GM18511 (cell line): ENCODE measurements around the gene CHMP1B.
"Not testable (repeated sequence)": the region's sequence is repeated elsewhere in the genome, so short reads cannot be mapped to it uniquely, and the experiment has no call there.

Experiments
- ATAC-seq: cut with Tn5 transposase; IDR thresholded peaks from one replicate; pipeline ENCODE4 v1.9.1; 2021; ENCODE audit warnings: mild to moderate bottlenecking, moderate library complexity; ENCODE audit not compliant: unreplicated experiment

The CHMP1B gene

DNA sequence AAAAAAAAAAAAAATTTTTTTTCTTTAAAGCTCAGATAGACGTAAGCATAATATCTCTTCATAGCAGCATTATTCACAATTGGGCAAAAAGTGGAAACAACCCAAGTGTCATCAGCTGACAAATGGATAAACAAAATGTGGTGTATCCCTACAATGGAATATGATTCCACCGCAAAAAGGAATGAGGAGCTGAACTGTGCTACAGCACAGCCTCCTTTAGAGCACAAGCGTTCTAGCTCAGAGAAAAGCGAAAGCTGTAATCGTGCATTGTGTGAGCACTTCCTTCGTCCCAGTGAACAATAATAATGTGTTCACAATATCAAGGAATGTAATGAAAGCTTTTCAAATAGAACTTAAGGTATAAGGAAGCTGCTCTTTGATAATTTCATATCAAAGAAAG lies 11.7 kb upstream of the CHMP1B start:
- ATAC-seq, result no peak

DNA sequence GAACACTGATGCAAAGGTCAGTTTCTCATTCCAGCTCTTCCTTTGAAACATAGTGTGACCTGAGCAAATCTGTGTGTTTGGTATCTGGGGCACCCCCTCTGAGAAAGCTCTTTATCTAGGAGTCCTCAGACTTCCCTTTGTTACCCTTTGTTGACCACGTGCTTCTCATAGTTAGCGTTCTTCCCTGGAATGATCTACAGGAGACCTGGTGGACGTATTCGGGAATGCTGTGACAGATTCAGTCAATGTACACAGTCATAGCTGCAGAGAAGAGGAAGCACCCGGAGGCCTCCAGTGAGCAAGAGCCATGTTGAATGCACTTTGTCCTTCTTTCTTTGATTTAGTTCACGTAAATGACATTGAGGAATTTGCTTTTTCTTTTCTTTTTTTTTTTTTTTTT lies 10.7 kb upstream of the CHMP1B start:
- no peak for ATAC-seq

DNA sequence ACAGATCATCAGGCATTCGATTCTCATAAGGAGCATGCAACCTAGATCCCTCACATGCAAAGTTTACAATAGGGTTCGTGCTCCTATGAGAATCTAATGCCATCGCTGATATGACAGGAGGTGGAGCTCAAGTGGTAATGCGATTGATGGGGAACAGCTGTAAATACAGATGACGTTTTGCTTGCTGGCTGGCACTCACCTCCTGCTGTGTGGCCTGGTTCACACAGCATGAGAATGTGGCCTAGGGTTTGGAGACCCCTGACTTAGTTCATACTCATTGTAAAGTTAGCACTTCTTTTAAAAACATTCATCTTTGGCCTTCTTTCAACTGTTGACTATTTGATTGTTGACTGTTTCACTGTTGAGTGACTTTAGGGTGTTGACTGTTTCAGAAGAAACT lies 8.7 kb upstream of the CHMP1B start:
- no peak for ATAC-seq

DNA sequence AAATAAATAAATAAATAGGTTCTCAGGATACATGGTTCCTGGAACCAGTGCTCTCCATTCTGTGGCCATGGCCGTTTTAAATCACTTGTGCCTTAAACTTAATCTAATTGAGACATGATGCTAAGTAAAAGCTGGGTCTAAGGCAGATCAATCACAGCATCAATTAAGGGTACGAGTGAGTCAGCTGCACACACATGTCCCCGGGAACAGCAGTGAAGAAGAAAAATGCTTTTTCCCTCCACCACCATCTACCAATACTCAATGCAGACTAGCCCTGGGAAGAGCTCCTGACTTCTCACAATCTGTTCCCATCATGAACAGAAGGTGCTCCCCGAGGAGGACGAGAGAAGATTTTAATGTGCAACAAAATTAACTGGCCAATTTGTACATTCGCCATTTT lies 6.8 kb upstream of the CHMP1B start:
- ATAC-seq, result no peak

DNA sequence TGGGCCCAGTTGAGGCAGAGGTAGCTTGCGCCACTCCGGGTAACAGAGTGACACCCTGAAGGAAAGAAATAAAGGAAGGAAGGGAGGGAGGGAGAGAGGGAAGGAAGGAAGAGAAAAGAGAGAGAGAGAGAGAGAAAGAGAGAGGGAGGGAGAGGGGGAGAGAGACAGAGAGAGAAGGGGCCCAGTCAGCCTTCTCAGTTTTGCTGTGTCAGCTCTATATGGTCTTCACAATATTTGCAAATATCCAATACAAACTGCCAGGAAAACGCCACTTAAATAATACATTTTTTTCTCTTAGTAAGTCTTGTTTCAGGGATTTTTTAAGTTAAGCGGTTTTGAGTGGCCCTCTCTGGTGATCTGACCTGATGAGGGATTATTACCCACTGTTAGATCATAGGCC lies 5.6 kb upstream of the CHMP1B start:
- no peak for ATAC-seq

DNA sequence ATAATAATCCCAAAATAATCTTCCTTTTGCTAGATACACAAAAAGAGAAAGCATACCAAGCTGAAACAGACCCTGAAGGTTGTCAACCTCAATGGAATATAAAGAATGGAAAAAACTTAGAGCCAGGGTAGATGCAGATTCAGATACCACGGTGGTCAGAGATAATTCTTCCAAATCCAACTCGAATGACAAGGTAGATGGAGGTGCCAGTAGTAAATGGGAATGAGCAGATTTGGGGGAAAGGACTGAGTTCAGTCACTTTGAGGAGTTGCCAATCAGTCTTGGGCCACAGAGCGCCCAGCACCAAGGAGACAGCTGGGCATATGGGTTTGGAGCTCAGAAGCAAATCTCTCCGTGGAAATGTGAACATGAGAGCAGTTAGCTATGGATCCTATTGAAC lies 3.4 kb upstream of the CHMP1B start:
- no peak for ATAC-seq

DNA sequence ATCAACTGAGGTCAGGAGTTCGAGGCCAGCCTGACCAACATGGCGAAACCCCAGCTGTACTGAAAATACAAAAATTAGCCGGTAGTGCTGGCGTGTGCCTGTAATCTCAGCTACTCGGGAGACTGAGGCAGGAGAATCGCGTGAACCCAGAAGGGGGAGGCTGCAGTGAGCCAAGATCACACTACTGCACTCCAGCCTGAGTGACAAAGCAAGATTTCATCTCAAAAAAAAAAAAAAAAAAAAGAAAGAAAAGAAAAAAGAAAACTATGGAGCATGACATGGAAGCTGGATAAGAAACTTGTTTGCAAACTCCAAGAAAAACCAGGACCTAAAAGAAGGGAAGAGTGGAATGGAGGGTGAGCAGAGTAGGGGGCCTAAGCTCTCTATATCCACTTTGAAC lies 1.9 kb upstream of the CHMP1B start:
- no peak for ATAC-seq

DNA sequence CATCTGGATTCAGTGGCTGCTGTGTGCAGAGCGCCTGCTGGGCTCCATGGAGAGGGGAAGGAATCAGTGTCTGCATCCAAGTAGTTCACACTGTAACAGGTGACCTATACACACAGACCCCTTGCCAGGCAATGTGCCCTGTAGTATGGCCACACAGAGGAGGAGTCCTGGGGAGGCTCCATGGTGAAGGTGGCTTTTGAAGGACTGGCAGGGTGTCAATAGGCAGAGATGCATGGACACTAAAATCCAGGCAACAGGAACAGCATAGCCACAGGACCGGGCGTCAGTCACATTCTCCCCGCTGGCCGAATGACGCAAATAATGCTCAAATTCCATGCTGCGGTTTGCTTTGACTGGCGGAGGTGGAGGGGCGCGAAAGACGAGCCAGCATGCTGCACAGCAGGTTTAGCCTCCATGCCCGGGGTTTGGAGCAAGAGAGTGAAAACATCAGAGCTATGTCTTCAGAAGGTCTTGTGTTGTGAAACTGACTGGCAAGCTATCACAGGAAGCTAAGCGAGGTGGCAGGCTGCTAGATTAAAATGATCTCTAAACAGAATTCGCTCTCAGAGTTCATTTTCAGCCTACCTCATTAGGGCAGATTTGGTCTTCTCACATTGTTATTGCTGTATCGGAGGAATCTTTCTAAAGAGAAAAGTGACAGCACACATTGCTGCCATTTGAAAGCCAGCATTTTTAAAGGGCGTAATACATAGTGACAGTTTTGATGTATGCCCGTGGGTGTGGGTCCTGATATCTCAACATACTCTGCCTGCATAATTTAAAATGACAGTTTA lies 1.2 kb upstream of the CHMP1B start:
- ATAC-seq, result no peak

DNA sequence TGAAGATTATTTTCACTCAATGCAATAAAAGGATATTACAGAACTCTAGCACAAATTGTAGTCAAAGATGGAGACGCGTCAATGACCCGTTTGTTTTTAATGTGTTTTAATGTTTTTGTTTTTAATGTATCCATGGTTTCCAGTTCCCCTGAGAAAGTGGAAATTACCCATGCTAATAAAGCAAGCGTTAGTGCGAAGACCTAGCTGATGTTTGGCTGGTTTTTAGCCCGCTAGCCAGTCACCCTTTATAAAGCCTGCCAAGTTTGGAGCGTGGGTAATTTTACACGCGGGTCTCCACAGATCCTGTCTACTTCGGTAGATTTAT lies 430 bp upstream of the CHMP1B start:
- ATAC-seq, result peak; percentile 47

DNA sequence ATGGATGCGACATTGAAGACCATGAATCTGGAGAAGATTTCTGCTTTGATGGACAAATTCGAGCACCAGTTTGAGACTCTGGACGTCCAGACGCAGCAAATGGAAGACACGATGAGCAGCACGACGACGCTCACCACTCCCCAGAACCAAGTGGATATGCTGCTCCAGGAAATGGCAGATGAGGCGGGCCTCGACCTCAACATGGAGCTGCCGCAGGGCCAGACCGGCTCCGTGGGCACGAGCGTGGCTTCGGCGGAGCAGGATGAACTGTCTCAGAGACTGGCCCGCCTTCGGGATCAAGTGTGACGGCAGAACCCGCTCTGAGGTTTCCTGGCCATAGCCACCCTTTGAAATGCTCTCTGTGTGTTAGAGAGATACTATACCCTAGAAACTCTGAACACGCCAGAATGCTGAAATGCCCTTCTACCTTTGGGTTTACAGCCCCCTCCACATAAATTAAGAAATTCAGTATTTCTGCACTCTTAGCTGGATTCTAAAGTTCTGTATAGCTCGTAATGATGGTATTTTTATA lies 659 bp downstream of the CHMP1B start:
- peak; percentile 28 for ATAC-seq

DNA sequence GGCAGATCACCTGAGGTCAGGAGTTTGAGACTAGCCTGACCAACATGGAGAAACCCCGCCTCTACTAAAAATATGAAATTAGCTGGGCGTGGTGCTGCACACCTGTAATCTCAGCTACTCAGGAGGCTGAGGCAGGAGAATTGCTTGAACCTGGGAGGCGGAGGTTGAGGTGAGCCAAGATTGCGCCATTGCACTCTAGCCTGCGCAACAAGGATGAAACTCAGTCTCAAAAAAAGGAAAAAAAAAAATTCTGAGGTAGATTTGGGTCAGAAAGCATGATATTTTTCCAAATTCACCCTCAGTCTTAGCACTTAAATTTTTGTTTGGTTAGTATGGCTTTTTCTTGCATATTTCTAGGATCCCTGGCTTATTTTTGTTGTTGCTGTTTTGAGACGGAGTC lies 3.3 kb downstream of the CHMP1B start:
- ATAC-seq, result not testable (repeated sequence)

DNA sequence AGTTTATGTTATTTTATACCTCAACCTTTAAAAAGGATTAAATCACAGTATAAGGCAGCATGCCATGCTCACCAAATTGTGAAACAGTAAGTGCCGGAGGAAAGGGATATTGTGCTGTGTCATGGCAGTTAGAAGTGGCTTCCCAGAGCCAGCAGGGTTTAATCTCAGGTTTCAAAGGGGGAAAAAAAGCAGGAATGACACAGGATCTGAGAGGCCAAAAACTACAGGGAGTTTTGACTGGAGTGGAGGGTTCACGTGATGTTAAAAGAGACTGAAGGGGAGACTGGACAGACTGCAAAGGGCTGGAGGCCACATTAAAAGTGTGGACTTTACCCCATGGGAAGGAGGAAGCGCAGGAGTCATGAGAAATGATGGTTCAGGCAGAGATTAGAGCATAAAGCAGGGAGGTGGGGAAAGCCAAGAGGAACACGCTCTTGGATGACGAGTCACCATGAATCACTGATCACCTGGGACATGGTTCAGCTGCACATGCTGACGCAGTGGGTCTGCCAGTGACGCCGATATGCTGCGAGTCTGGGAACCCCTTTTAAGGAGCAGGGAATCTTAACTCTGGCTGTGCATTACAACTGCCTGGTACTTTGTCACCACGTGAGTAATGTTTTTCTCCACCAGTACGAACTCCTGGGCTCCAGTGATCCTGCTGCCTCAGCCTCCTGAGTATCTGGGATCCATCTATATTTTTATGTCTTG lies 6.1 kb downstream of the CHMP1B start:
- ATAC-seq, result no peak

DNA sequence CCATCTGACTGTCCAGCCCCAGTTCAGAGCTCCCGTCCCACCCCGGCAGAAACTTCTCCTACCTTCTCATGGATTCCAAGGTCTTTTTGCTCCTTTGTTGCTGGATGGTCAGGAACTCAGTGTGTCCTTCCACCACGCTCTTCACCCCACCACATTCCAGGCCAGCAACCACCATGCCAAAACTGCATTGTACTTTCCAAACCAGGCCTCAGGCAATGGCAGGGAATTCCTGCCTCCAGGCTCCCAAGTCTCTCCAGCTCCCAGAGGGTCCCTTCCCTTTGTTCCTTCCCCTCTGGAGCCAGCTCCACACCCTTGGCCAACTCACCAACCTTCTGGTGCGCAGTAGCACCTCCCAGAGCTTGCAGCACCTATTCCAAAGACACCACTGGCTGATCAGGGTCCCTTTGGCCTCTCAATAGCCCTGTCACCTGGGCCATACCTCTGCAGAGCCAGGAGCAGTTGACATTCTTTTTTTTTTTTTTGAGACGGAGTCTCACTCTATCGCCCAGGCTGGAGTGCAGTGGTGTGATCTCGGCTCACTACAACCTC lies 8.1 kb downstream of the CHMP1B start:
- no peak for ATAC-seq

DNA sequence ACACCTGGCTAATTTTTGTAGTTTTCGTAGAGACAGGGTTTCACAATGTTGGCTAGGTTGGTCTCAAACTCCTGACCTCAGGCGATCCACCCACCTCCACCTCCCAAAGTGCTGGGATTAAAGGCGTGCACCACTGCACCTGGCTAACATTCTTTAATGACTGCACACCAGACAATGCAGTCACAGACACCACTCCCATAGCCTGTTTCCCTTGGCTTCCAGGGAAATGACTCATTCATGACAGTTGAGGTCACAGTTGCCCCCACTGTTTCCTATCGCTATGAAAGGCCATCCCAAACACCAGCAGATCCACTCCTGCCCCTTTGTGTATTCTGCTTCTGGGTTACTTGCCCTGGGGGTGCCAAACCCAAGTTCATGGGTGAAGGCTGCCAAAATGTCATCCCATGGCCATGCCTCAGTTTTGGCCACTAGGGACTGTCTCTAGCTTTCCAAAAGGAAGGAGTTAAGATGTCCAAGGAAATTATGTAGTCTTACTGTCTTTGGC lies 8.7 kb downstream of the CHMP1B start:
- no peak for ATAC-seq

DNA sequence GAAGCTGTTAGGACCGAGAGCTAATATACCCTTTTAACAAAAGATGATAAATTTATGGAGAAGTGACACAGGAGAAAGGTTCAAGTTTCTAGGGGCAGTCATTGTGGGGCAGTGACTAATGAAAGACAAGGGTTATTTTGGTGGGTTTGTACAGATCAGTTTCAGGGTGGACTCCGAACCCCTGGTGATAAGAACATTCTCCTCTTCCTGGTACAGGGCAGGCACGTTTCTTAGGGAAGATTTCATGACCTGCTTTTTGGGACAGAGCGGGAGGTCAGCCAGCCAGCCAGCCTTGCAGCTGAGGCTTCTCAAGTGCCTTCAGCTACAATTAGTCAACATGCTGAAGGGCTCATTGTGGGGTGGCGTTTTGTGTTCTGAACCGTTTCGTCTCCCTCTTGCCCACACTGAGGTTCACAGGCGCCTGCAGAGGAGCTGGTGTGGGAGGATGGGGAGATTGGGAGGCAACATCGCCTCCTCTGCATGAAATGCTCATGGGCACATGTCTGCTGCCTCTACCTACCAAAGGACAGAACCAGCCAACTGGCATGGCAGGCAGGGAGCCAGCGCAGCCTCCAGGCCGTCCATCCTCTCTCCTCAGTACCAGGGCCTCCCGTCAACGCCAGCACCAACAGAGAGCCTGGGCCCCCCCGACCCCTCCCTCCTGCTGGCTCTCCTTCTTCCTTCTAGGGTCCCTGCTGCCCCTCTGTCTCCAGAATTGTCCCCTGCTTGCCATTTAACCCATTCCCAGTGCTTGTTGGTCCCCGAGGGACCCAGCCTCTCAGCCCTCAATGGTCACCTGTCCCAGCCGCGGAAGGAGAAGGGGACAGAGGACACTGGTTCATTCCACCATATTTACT lies 9.6 kb downstream of the CHMP1B start:
- ATAC-seq, result no peak

DNA sequence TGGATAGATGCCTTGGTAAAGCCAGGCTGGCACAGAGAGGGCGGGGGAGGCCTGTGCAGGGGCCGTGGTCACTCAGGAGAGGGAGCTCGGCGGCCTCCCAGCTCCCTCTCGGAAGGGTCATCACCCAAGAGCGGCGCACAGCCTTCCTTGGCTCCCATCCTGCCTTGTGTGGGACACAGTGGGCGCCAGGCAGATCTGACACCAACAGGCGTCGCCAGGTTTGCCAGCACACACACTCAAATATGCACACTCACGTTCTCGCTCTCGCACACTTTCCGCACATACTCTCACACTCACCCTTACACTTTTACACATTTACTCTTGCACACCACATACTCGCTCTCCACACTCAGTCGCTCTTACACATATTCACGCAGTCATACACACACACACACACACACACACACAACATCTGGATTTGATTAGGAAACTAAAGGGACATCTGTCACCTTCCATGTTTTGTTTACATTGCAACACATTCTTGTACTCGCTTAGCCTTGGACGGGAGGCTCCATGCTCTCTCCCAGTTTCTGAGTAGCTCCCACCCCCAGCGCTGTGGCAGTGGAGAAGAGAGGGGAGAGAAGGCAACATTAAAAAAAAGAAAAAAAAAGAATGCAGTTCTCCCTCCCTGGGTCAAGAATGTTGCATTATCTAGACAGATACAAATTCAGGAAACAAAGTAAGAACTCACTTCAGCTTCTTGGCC lies 10.5 kb downstream of the CHMP1B start:
- ATAC-seq, result no peak

DNA sequence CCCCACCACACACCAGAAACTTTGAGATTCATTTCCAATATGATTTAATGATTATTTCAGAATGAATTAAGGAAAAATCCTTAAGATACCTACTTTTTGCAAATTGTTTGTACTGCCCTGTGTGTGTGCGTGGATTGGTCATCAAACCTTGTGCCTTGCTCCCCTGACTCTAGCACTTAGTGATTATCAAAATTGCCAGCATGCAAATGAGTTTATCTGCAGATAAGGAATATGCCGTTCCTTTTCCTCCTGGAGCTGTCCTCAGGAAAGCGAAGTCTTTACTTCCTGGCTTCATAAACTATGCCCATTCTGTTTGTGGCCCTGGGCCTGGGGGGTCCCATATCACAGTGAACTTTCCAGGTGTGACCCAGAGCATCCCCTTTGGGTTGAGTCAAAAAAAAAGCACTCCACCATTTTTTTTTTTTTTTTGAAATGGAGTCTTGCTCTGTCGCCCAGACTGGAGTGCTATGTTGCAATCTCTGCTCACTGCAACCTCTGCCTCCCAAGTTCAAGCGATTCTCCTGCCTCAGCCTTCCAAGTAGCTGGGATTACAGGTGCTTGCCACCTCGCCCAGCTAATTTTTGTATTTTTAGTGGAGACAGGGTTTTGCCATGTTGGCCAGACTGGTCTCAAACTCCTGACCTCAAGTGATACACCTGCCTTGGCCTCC lies 11.4 kb downstream of the CHMP1B start:
- no peak for ATAC-seq

DNA sequence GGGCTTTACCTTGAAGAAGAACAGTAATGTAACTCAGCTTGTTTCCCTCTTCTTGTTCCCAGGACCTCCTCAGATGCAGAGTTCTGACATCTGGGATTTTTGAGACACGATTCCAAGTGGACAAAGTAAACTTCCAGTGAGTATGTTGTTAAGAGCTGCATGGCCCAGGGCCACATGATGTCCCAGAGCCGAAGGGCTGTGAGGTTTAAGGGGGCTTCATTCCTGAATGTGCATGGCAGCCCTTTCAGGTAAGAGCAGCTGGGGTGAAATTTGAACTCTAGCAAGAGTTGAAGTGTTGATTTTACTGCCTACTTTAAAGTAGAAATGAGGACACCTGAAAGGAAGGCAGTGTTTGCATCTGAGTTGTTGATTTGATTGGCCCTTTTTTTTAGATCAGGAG lies 13.3 kb downstream of the CHMP1B start:
- ATAC-seq, result no peak

DNA sequence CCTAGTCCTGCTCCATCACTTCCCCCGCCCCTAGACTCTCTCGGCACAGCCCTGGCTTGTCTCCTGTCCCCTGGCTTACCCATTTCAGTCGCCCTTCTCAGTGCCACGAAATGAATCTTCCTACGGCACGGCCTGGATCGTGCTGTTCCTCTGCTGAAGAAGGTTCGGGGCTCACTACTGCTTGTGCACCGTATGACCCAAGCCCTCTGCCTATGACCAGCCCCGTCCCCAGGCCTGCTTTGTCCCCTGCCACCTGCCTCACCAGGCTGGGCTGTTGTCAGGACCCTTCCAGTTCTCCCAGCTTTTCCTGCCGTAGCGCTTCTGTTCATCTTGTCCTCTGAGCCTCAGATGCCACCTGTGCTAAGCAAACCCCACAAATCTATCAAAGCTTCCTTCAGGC lies 13.9 kb downstream of the CHMP1B start:
- no peak for ATAC-seq

DNA sequence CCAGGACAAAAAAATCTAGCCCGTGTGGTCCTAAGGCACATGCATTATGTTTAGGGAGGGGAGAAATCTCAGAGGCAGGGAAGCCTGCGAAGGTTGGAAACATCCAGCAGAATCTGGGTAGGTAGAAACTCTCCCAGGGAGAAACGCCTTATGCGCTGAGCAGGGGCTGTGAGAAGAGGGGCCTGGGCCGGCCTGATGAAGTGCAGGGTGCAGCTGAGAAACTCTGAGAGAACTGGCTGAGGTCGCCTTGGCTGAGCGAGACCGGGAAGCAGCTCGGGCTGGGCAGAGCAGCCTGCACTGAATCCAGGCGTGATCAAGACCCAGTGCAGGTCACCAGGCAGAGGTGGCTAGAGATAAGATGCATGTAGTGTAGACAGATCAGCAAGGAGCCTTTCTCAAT lies 15.1 kb downstream of the CHMP1B start:
- ATAC-seq, result no peak
